ENCODE results near the gene OR2T27. TPM values are rescaled to one million over a fixed set of nuclear protein-coding genes. Genes with fewer than 3 reads are reported as not detected.

OR2T27 gene
- total and polyA plus RNA-seq, 2 donors (not counting 3 experiments of a cell fraction or from before 2014, with no cell fraction given), result not detected

GRCh38 chr1:248703674-248704073, 48.3 kb upstream of the OR2T27 start:
- Histone ChIP-seq H3K27me3 (ENCODE audit: control insufficient read depth in 2 of 2, insufficient read depth in 2 of 2, low read length in 2 of 2) (no peaks in the 10 kb centered on the region), H3K4me3 (replicated peaks in 1 of 3; ENCODE audit: insufficient read depth in 1 of 3, low read depth in 1 of 3, low read length in 3 of 3) (no peak overlapping the region), H3K4me2 (ENCODE audit: insufficient read depth, low read length) (no peak overlapping the region), H3K79me2 (ENCODE audit: control insufficient read depth, insufficient read depth, low read length) (no peaks in the 10 kb centered on the region), H3K9ac (replicated peaks; ENCODE audit: extremely low read depth, insufficient read depth, low read length) (no peak overlapping the region), H2AFZ (ENCODE audit: low read depth, low read length) (no peak overlapping the region), H3K27ac (ENCODE audit: insufficient read depth, low read depth, low read length) (no peak overlapping the region), H3K9me3 (replicated peaks; ENCODE audit: control insufficient read depth, insufficient read depth, low read length) (no peaks in the 10 kb centered on the region), H4K20me1 (replicated peaks; ENCODE audit: control insufficient read depth, extremely low read depth, insufficient read depth, low read length) (no peaks in the 10 kb centered on the region), H3K36me3 (ENCODE audit: control insufficient read depth in 2 of 2, extremely low read depth in 1 of 2, insufficient read depth in 2 of 2, low read length in 2 of 2) (no peaks in the 10 kb centered on the region), H3K4me1 (ENCODE audit: control insufficient read depth, extremely low read depth, insufficient read depth, low read length) (no peaks in the 10 kb centered on the region), H3K9me1 (replicated peaks; ENCODE audit: control insufficient read depth, extremely low read depth, insufficient read depth, low read length) (no peaks in the 10 kb centered on the region)
- ChIA-PET POLR2A (no interaction called here), CTCF (no interaction called here)
- intact Hi-C loops (cut with micrococcal nuclease), result no loop called here
- dilution Hi-C loops (cut with MboI; ENCODE audit: extremely low pct_ligation_motif_present, low sequenced_read_pairs), result no loop called here
- no TSS peak for BruUV-seq (replicated peaks)
- TF ChIP-seq FOS (IDR thresholded peaks at IDR 0.05; ENCODE audit: borderline replicate concordance, insufficient read depth, low read length) (no peak), MAX (IDR thresholded peaks at IDR 0.05; ENCODE audit: insufficient read depth, insufficient read length) (no peak), JUN (IDR thresholded peaks at IDR 0.05; ENCODE audit: borderline replicate concordance, insufficient read depth, insufficient read length, low read depth) (no peak), CTCF (IDR thresholded peaks at IDR 0.05; ENCODE audit: extremely low read depth in 1 of 2, insufficient read depth in 1 of 2, low read depth in 1 of 2, low read length in 2 of 2) (no peak), GATA2 (IDR thresholded peaks at IDR 0.05; ENCODE audit: insufficient read depth, insufficient read length, low read depth, low read length) (no peak), MYC (IDR thresholded peaks at IDR 0.05; ENCODE audit: low read depth, low read length) (no peak), POLR2AphosphoS5 (IDR thresholded peaks at IDR 0.05; ENCODE audit: insufficient read depth, low read depth, low read length) (no peak), POLR2A (IDR thresholded peaks at IDR 0.05; ENCODE audit: low read depth, low read length) (no peak), EZH2 (IDR thresholded peaks at IDR 0.05; ENCODE audit: borderline replicate concordance, low read depth, low read length, severe bottlenecking) (no peak)
- FAIRE-seq, result no peak
- no peak for DNase-seq (ENCODE audit: low read depth, low spot score)
